OCI-LY7 (cell line): Measurements from ENCODE around the gene ANO9.

Experiments
- EZH2phosphoT487 ChIP-seq: fragments of 200-600 bp; sonication (generic); IDR thresholded peaks from 2 replicates; pipeline ENCODE4 v1.6.1; 2018; ENCODE audit warnings: low read depth, borderline replicate concordance, mild to moderate bottlenecking, mixed run types, antibody characterized with exemption, low read length, moderate library complexity, mixed read lengths
- TF ChIP-seq, protein P1 (sequence below): fragments of 200-600 bp; sonication (generic); conservative IDR thresholded peaks from 2 replicates; pipeline ENCODE4 v1.5.1; 2014; ENCODE audit warnings: mild to moderate bottlenecking, antibody characterized with exemption, low read length, moderate library complexity, mixed read lengths

DNA sequence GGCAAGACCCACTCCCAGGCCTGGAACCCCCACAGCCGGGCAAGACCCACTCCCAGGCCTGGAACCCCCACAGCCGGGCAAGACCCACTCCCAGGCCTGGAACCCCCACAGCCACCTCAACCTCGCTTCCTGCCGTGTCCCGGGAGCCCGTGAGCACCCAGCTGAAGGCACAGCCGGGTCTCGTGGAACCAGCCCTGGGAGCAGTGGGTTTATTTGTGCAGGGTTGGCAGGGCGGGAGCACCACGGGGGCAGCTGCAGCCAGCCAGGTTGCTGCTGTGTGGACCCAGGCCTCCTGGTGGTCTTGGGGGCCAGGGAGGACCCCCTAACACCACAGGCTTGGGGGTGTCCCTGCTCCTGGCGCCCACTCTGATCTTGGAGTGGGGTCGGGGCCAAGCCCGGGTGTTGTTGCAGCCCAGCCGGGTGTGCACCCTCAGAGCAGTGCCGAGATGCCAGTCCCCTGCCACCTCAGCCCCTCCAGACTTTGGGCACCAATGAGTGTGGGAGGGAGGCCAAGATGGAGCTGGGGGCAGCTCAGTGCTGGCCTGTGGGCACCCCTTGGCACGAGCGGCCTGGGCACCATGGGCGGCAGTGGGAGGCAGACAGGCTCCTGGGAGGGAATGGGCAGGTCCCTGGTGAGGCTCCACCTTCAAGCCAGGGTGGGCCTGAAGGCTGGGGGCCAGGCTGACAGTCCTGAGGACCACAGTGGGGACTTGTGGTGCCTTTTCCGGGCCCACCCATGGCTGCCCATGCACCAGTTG lies 56.0 kb downstream of the ANO9 start:
- TF ChIP-seq, protein P1, sequence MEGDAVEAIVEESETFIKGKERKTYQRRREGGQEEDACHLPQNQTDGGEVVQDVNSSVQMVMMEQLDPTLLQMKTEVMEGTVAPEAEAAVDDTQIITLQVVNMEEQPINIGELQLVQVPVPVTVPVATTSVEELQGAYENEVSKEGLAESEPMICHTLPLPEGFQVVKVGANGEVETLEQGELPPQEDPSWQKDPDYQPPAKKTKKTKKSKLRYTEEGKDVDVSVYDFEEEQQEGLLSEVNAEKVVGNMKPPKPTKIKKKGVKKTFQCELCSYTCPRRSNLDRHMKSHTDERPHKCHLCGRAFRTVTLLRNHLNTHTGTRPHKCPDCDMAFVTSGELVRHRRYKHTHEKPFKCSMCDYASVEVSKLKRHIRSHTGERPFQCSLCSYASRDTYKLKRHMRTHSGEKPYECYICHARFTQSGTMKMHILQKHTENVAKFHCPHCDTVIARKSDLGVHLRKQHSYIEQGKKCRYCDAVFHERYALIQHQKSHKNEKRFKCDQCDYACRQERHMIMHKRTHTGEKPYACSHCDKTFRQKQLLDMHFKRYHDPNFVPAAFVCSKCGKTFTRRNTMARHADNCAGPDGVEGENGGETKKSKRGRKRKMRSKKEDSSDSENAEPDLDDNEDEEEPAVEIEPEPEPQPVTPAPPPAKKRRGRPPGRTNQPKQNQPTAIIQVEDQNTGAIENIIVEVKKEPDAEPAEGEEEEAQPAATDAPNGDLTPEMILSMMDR: no peak
- TF ChIP-seq EZH2phosphoT487: no peak
